Suprapubic skin (tissue), 4 donors: ENCODE results near the gene HSPB3. TPM values are rescaled to one million over a fixed set of nuclear protein-coding genes. Genes with fewer than 3 reads are reported as not detected.
A peak's percentile ranks its signal among the peaks of the same experiment; 100 is the strongest.
"Not testable (repeated sequence)": the region's sequence is repeated elsewhere in the genome, so short reads cannot be mapped to it uniquely, and the experiment has no call there.

Experiments used
- DNase-seq, 2 donors: peaks; one replicate each; pipeline ENCODE4 v3.0.0-alpha.2; 2019; ENCODE audit warnings: low spot score in 2 of 2
- H3K27ac ChIP-seq: fragments of 200-600 bp; sonication (generic); one replicate; pipeline ENCODE4 v1.5.1; 2019
- H3K27me3 ChIP-seq: fragments of 200-600 bp; sonication (generic); one replicate; pipeline ENCODE4 v1.5.1; 2019
- H3K36me3 ChIP-seq: fragments of 200-600 bp; sonication (generic); one replicate; pipeline ENCODE4 v1.5.1; 2019
- H3K4me1 ChIP-seq: fragments of 200-600 bp; sonication (generic); one replicate; pipeline ENCODE4 v1.5.1; 2019
- H3K4me3 ChIP-seq: fragments of 200-600 bp; sonication (generic); one replicate; pipeline ENCODE4 v1.5.1; 2019; ENCODE audit warnings: mild to moderate bottlenecking
- H3K9me3 ChIP-seq: fragments of 200-600 bp; sonication (generic); one replicate; pipeline ENCODE4 v1.5.1; 2019
- CTCF ChIP-seq, 2 donors: fragments of 200-600 bp in 1 of 2; fragments of 450-650 bp in 1 of 2; sonication (generic) in 1 of 2; IDR thresholded peaks; one replicate each; pipeline ENCODE4 v1.5.1; 2016 to 2019; ENCODE audit warnings: antibody characterized with exemption in 2 of 2, mild to moderate bottlenecking in 1 of 2, moderate library complexity in 1 of 2
- EP300 ChIP-seq: sonication (generic); formaldehyde crosslinking; IDR thresholded peaks from one replicate; pipeline ENCODE4 v1.6.1; 2017; ENCODE audit warnings: antibody characterized with exemption
- POLR2A ChIP-seq, 2 donors: fragments of 450-650 bp; IDR thresholded peaks; one replicate each; pipeline ENCODE4 v1.6.1; 2017; ENCODE audit warnings: antibody characterized with exemption in 2 of 2, mild to moderate bottlenecking in 2 of 2, moderate library complexity in 2 of 2
- POLR2AphosphoS5 ChIP-seq, 3 donors: sonication (generic); formaldehyde crosslinking; IDR thresholded peaks; one replicate each; pipeline ENCODE4 v1.6.1; 2017; ENCODE audit warnings: antibody characterized with exemption in 3 of 3
- WGBS: methylation state at CpG from one replicate; pipeline ENCODE4 v1.1.5; 2018; 5-methylcytosine and 5-hydroxymethylcytosine counted together
- total RNA-seq, 4 donors: library from RNA; depleted of rRNA; stranded (reverse); fragments of >200 nt; gene quantifications; one replicate each; pipeline ENCODE4 v1.1.0, GENCODE V29; 2016

The HSPB3 gene
- total RNA-seq, 4 donors from 2014 or later = 1.1 to 2.0 TPM; not detected in 2

- H3K36me3 ChIP-seq, H3K9me3 ChIP-seq, H3K27me3 ChIP-seq, H3K27ac ChIP-seq, DNase-seq, H3K4me3 ChIP-seq: not testable (repeated sequence)
- H3K4me1 ChIP-seq = peaks cover 17% of the 10 kb centered on the region
- 35% methylated on average over 10 of the region's 10 CpGs for WGBS
- peak; percentile 57 to 69 for TF ChIP-seq CTCF (IDR thresholded peaks at IDR 0.05)
These were observed 35.7 kb upstream of the HSPB3 start for GRCh38 chr5:54419573-54420423.

GRCh38 chr5:54420511-54420910 is 35.0 kb upstream of the HSPB3 start:
- H3K4me1 ChIP-seq = peaks cover 17% of the 10 kb centered on the region
- not testable (repeated sequence) for H3K27ac ChIP-seq, H3K9me3 ChIP-seq, DNase-seq, H3K27me3 ChIP-seq, H3K36me3 ChIP-seq, H3K4me3 ChIP-seq
- 97% methylated on average over 10 of the region's 30 CpGs for WGBS

GRCh38 chr5:54421976-54422375 is 33.5 kb upstream of the HSPB3 start:
- no peak for DNase-seq
- TF ChIP-seq POLR2AphosphoS5 (IDR thresholded peaks at IDR 0.05) = no peak
- no peak for TF ChIP-seq POLR2A (IDR thresholded peaks at IDR 0.05)
- no peak for TF ChIP-seq EP300
- TF ChIP-seq CTCF (IDR thresholded peaks at IDR 0.05) = no peak
- Histone ChIP-seq H3K4me1 (peaks cover 3% of the 10 kb centered on the region), H3K27me3 (no peaks in the 10 kb centered on the region), H3K27ac (no peak overlapping the region), H3K9me3 (no peaks in the 10 kb centered on the region), H3K36me3 (no peaks in the 10 kb centered on the region), H3K4me3 (no peak overlapping the region)
- 52% methylated on average over 3 of the region's 3 CpGs for WGBS

GRCh38 chr5:54425258-54425657 is 30.2 kb upstream of the HSPB3 start:
- H3K4me3 ChIP-seq = no peak overlapping the region
- TF ChIP-seq CTCF (IDR thresholded peaks at IDR 0.05) (no peak), POLR2AphosphoS5 (IDR thresholded peaks at IDR 0.05) (no peak), EP300 (no peak), POLR2A (IDR thresholded peaks at IDR 0.05) (no peak)
- DNase-seq = no peak
- H3K27me3 ChIP-seq = no peaks in the 10 kb centered on the region
- H3K27ac ChIP-seq = no peak overlapping the region
- WGBS = 81% methylated on average over 2 of the region's 2 CpGs
- H3K9me3 ChIP-seq = no peaks in the 10 kb centered on the region
- no peaks in the 10 kb centered on the region for H3K36me3 ChIP-seq
- no peaks in the 10 kb centered on the region for H3K4me1 ChIP-seq

- Histone ChIP-seq H3K36me3 (no peaks in the 10 kb centered on the region), H3K27me3 (no peaks in the 10 kb centered on the region), H3K4me1 (no peaks in the 10 kb centered on the region), H3K9me3 (no peaks in the 10 kb centered on the region), H3K27ac (no peak overlapping the region), H3K4me3 (no peak overlapping the region)
- no peak for TF ChIP-seq EP300
- no peak for TF ChIP-seq CTCF (IDR thresholded peaks at IDR 0.05)
- no peak for TF ChIP-seq POLR2AphosphoS5 (IDR thresholded peaks at IDR 0.05)
- no peak for TF ChIP-seq POLR2A (IDR thresholded peaks at IDR 0.05)
- WGBS = 77% methylated on average over 1 of the region's 1 CpG
- DNase-seq = no peak
These were observed 29.3 kb upstream of the HSPB3 start for GRCh38 chr5:54426209-54426608.

- 97% methylated on average over 2 of the region's 2 CpGs for WGBS
- not testable (repeated sequence) for DNase-seq
These were observed 20.8 kb upstream of the HSPB3 start for GRCh38 chr5:54434650-54435049.

More at GRCh38 chr5:54434650-54435049, 20.8 kb upstream of the HSPB3 start:
- H3K27ac ChIP-seq, H3K9me3 ChIP-seq, H3K36me3 ChIP-seq, H3K4me3 ChIP-seq, H3K27me3 ChIP-seq, H3K4me1 ChIP-seq: not testable (repeated sequence)
